GM23248 (cell line): ENCODE data around the gene SLC9A9. TPM values are rescaled to one million over a fixed set of nuclear protein-coding genes. Genes with fewer than 3 reads are reported as not detected.

Source experiments
- DNase-seq: peaks from one replicate; pipeline ENCODE4 v3.0.0-alpha.2; 2015
- H2AFZ ChIP-seq: fragments of 200-600 bp; sonication (generic); 2 replicates; pipeline ENCODE4 v1.6.1; 2016; ENCODE audit warnings: antibody characterized with exemption
- H3F3A ChIP-seq: fragments of 200-600 bp; sonication (generic); 2 replicates; pipeline ENCODE4 v1.6.1; 2016; ENCODE audit warnings: mild to moderate bottlenecking, antibody characterized with exemption, mixed run types; ENCODE audit not compliant: insufficient read depth
- H3K27ac ChIP-seq: fragments of 200-600 bp; sonication (generic); 2 replicates; pipeline ENCODE4 v1.5.1; 2016; ENCODE audit warnings: mild to moderate bottlenecking
- H3K27me3 ChIP-seq: fragments of 200-600 bp; sonication (generic); replicated peaks from 2 replicates; pipeline ENCODE4 v1.6.1; 2016; ENCODE audit warnings: mild to moderate bottlenecking; ENCODE audit not compliant: insufficient read depth
- H3K36me3 ChIP-seq: fragments of 200-600 bp; sonication (generic); 2 replicates; pipeline ENCODE4 v1.6.1; 2016; ENCODE audit warnings: low read depth, mild to moderate bottlenecking
- H3K4me1 ChIP-seq: fragments of 200-600 bp; sonication (generic); 2 replicates; pipeline ENCODE4 v1.6.1; 2016; ENCODE audit warnings: mild to moderate bottlenecking; ENCODE audit not compliant: insufficient read depth
- H3K4me2 ChIP-seq: fragments of 200-600 bp; sonication (generic); one replicate; pipeline ENCODE4 v1.6.1; 2016; ENCODE audit warnings: mild to moderate bottlenecking; ENCODE audit not compliant: unreplicated experiment
- H3K4me3 ChIP-seq: fragments of 200-600 bp; sonication (generic); 2 replicates; pipeline ENCODE4 v1.5.1; 2016; ENCODE audit warnings: mild to moderate bottlenecking
- H3K79me2 ChIP-seq: fragments of 200-600 bp; sonication (generic); 2 replicates; pipeline ENCODE4 v1.6.1; 2016; ENCODE audit warnings: mild to moderate bottlenecking; ENCODE audit not compliant: insufficient read depth
- H3K9ac ChIP-seq: fragments of 200-600 bp; sonication (generic); 2 replicates; pipeline ENCODE4 v1.6.1; 2016; ENCODE audit warnings: mild to moderate bottlenecking
- H3K9me2 ChIP-seq: fragments of 200-600 bp; sonication (generic); 2 replicates; pipeline ENCODE4 v1.6.1; 2016; ENCODE audit warnings: mixed run types, mild to moderate bottlenecking, moderate library complexity; ENCODE audit not compliant: insufficient read depth
- H3K9me3 ChIP-seq: fragments of 200-600 bp; sonication (generic); one replicate; pipeline ENCODE4 v1.6.1; 2017; ENCODE audit warnings: low read depth
- H4K20me1 ChIP-seq: fragments of 200-600 bp; sonication (generic); 2 replicates; pipeline ENCODE4 v1.6.0; 2016; ENCODE audit not compliant: insufficient read depth
- EZH2 ChIP-seq: fragments of 200-600 bp; sonication (generic); IDR thresholded peaks from 2 replicates; pipeline ENCODE4 v1.6.1; 2018; ENCODE audit warnings: antibody characterized with exemption, mild to moderate bottlenecking; ENCODE audit not compliant: insufficient read depth, poor library complexity, severe bottlenecking
- EZH2phosphoT487 ChIP-seq: fragments of 200-600 bp; sonication (generic); IDR thresholded peaks from 2 replicates; pipeline ENCODE4 v1.6.1; 2018; ENCODE audit warnings: antibody characterized with exemption, moderate library complexity, mild to moderate bottlenecking, low read depth; ENCODE audit not compliant: insufficient read depth
- WGBS, 2 experiments: methylation state at CpG; one replicate each; pipeline ENCODE4 v1.1.6; 2015 to 2017; ENCODE audit warnings: low lambda C conversion rate in 2 of 2, low coverage in 1 of 2; ENCODE audit errors: missing lambda C conversion rate in 2 of 2; 5-methylcytosine and 5-hydroxymethylcytosine counted together
- in situ Hi-C: fragments of 300-500 bp; cut with MboI; formaldehyde crosslinking; loops from 2 replicates; pipeline ENCODE4 v1.15.0; 2020
- polyA plus RNA-seq: library from polyadenylated mRNA; unstranded; fragments of >200 nt; fragmentation: Nextera tagmentation; extraction: Ambion mirVana; gene quantifications from 2 replicates; pipeline ENCODE4 v1.2.1, GENCODE V29; 2016
- total RNA-seq: library from RNA; depleted of rRNA; stranded (reverse); fragments of >200 nt; shearing (Covaris generic); gene quantifications from 2 replicates; pipeline ENCODE4 v1.2.3, GENCODE V29; 2014

Gene SLC9A9
- total and polyA plus RNA-seq, 2 experiments from 2014 or later: 2.8 to 3.2 TPM

DNA sequence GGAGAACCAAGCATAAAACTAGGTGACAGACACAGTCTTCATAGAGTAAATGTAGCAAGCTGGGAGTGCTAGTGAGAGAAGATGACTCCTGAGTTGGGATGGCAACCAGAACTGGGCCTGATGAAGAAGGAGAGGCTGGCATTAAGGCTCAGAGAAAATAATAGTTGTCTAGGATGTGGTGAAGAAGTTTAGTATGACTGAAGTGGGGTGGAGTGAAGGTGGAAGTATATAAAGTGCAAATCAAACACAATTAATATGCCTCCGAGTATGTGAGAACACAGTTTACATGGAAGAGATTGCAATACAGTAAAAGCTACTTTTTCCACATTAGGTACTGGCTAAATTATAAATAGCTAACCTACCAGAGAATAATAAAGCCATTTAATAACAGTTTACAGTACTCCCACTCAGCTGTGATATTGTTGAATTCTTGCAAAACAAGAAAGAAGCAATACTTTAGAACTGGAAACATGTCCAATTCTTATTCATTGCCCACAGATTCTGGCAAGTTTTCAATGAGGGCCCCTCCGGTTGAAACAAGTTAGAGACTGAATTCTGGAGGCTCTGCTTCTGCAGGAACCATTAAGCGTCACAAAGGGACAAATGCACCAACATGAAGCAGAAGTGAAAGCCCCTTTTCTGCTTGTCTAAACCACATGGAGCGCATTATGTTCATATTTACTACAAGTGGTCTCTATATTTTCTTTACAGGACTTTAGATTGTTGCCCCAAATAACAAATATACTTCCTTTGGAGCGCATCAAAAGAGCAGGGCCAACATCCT is 243.7 kb downstream of the SLC9A9 start:
- no peaks in the 10 kb centered on the region for H3K9me3 ChIP-seq
- H3K9ac ChIP-seq: no peak overlapping the region
- H3K4me2 ChIP-seq: no peak overlapping the region
- H3K27ac ChIP-seq: no peak overlapping the region
- no peak overlapping the region for H3K4me3 ChIP-seq
- WGBS, 2 experiments: 84 to 85% methylated on average over 5 of the region's 5 CpGs
- TF ChIP-seq EZH2phosphoT487: no peak
- TF ChIP-seq EZH2: no peak
- no peaks in the 10 kb centered on the region for H4K20me1 ChIP-seq
- in situ Hi-C loops: no loop called here
- no peaks in the 10 kb centered on the region for H3K9me2 ChIP-seq
- 0 out of 2 replicates have a peak, but pooled peaks cover 3% of the 10 kb centered on the region for H3F3A ChIP-seq
- H3K4me1 ChIP-seq: peaks cover 9% of the 10 kb centered on the region; the same call in 1 of the 2 replicates
- H3K36me3 ChIP-seq: no peaks in the 10 kb centered on the region
- DNase-seq: no peak
- no peak overlapping the region for H2AFZ ChIP-seq
- H3K79me2 ChIP-seq: no peaks in the 10 kb centered on the region
- H3K27me3 ChIP-seq: no peaks in the 10 kb centered on the region

DNA sequence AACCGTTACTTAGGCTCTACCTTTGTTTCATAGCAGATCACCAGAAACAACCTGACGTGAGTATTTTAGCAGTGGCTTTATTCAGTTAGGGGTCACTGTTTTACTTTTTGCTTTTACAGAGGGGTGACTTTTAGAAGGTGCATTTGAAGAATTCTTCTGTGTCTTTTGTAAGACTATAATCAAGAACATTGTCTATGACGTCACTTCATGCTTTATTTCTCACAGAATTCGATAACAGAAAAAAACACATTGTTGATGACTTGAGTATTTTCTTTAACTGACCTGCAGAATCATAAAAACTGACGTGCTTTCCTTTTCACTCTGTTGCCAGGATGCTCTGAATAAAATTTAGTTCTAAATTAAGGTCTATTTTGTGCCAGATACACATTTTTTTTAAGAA is 244.5 kb downstream of the SLC9A9 start:
- no peak overlapping the region for H3K4me2 ChIP-seq
- H3K4me3 ChIP-seq: no peak overlapping the region
- no peaks in the 10 kb centered on the region for H3K9me3 ChIP-seq
- TF ChIP-seq EZH2: no peak
- TF ChIP-seq EZH2phosphoT487: no peak
- in situ Hi-C loops: no loop called here
- H3K9ac ChIP-seq: no peak overlapping the region
- H3K27ac ChIP-seq: no peak overlapping the region
- WGBS, 2 experiments: 84 to 87% methylated on average over 5 of the region's 5 CpGs
- no peaks in the 10 kb centered on the region for H3K36me3 ChIP-seq
- H2AFZ ChIP-seq: no peak overlapping the region
- H3K27me3 ChIP-seq: no peaks in the 10 kb centered on the region
- no peaks in the 10 kb centered on the region for H4K20me1 ChIP-seq
- H3F3A ChIP-seq: no peaks in the 10 kb centered on the region
- no peaks in the 10 kb centered on the region for H3K9me2 ChIP-seq
- peaks cover 2% of the 10 kb centered on the region; the same call in 1 of the 2 replicates for H3K4me1 ChIP-seq
- no peak for DNase-seq
- no peaks in the 10 kb centered on the region for H3K79me2 ChIP-seq

DNA sequence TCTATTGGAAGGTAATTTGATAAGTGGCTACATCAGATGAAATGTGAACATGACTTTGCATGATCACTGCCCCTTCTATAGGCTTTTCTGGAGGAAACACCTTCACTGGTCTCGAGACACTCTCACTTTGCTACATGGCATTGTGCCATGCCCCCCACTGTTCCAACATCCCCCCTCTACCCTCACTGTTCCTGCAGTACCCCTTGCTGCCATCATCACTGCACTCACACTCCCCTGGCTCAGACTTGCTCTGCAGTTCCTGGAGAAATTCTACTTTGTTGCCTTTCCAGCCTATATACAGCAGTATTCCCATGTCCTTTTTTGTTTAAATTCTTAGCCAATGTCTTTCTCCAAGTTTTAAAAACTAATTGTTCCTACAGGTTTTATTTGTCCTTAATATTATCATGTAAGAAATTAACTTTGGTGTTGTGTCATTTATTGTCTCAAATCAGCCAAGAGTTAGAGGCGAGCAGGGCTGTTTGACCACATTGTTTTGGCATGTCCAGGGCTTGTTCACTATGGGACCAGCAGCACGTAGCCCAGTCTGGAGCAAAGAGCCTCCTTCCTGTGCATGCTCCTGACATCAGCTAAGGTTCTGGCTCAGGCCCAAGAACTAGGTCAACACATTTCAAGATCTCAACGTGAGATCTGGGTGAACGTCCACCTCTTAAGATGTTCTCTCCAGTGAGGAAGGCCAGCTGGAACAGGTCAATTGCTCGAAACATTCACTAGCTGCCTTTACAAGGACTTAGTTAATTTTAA is 246.4 kb downstream of the SLC9A9 start:
- no peaks in the 10 kb centered on the region for H3F3A ChIP-seq
- H3K27ac ChIP-seq: no peak overlapping the region
- no peak for TF ChIP-seq EZH2
- TF ChIP-seq EZH2phosphoT487: no peak
- no peaks in the 10 kb centered on the region for H3K9me2 ChIP-seq
- no peak overlapping the region for H2AFZ ChIP-seq
- no peaks in the 10 kb centered on the region for H3K9me3 ChIP-seq
- 83 to 88% methylated on average over 6 of the region's 6 CpGs for WGBS, 2 experiments
- H3K4me2 ChIP-seq: no peak overlapping the region
- H3K36me3 ChIP-seq: no peaks in the 10 kb centered on the region
- H3K79me2 ChIP-seq: no peaks in the 10 kb centered on the region
- in situ Hi-C loops: no loop called here
- no peak overlapping the region for H3K4me3 ChIP-seq
- no peaks in the 10 kb centered on the region for H4K20me1 ChIP-seq
- H3K27me3 ChIP-seq: no peaks in the 10 kb centered on the region
- DNase-seq: no peak
- no peak overlapping the region for H3K9ac ChIP-seq
- H3K4me1 ChIP-seq: no peaks in the 10 kb centered on the region

DNA sequence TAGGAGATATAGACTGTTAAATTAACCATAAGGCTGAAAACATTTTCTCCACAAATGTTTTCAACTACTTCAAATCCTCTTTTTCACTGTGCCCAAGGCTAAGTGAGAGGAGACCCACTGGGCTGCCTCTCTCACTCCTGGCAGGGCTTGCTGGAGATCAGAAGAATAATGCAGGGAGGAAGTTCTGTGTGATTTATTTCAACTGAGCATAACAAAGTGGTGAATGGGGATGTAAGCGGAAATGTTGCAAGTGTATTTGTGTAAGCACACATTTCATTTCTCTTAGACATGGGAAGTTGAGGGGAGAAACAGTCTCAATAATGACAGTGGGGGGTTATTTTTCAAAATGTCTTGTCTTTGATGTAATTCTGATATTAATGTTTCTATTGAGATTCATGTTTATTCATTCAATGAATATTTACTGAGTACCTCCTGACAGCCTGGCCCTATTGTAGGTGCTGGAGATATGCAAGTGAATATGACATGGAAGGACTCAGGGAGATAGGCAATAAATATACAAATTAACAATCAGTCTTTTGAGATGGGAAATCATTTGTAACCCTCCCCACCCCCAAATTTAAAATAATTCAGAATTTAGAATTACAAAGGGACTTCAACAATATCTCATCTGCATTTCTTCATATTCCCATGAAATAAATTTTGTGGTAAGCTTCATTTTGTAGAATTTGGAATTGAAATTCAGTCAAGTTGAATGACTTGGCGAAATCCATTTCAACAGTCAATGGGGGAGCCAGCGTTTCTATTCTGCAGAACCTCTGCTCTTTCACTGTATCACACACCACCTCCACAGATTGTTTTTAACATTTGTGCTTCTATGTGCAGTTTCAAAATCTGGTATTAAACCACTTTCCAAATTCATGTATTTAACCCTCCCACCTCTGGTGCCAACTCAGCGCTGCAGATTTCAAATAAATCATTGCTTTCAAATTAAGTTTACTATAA is 247.2 kb downstream of the SLC9A9 start:
- no peaks in the 10 kb centered on the region for H3K9me2 ChIP-seq
- H4K20me1 ChIP-seq: no peaks in the 10 kb centered on the region
- no peaks in the 10 kb centered on the region for H3K4me1 ChIP-seq
- H3K27ac ChIP-seq: no peak overlapping the region
- no peaks in the 10 kb centered on the region for H3K27me3 ChIP-seq
- in situ Hi-C loops: no loop called here
- no peak for TF ChIP-seq EZH2
- no peak for TF ChIP-seq EZH2phosphoT487
- WGBS, 2 experiments: 89 to 90% methylated on average over 4 of the region's 4 CpGs
- H2AFZ ChIP-seq: no peak overlapping the region
- no peaks in the 10 kb centered on the region for H3F3A ChIP-seq
- no peaks in the 10 kb centered on the region for H3K9me3 ChIP-seq
- no peak overlapping the region for H3K4me2 ChIP-seq
- no peak overlapping the region for H3K4me3 ChIP-seq
- no peaks in the 10 kb centered on the region for H3K36me3 ChIP-seq
- DNase-seq: no peak
- no peaks in the 10 kb centered on the region for H3K79me2 ChIP-seq
- no peak overlapping the region for H3K9ac ChIP-seq
